KBM-7 (cell line): ENCODE measurements around the gene SORD.
"Not testable (repeated sequence)": the region's sequence is repeated elsewhere in the genome, so short reads cannot be mapped to it uniquely, and the experiment has no call there.

Source experiments
- DNase-seq: peaks from one replicate; pipeline ENCODE4 v3.0.0-alpha.2; 2015
- in situ Hi-C: fragments of 300-500 bp; cut with MboI; formaldehyde crosslinking; loops from 2 replicates; pipeline ENCODE4 v1.14.3; 2020; ENCODE audit warnings: low sequenced_read_pairs, low pct_unique_long_range_greater_than_20kb, mixed read lengths

SORD gene

GRCh38 chr15:45048794-45049631 is 26.0 kb downstream of the SORD start:
- in situ Hi-C loops: no loop called here
- DNase-seq: peak; percentile 95

- in situ Hi-C loops: no loop called here
- DNase-seq: no peak
Observed at GRCh38 chr15:45050587-45050986, 27.6 kb downstream of the SORD start.

- in situ Hi-C loops, DNase-seq: not testable (repeated sequence)
Observed at GRCh38 chr15:45052676-45053075, 29.7 kb downstream of the SORD start.

- in situ Hi-C loops, DNase-seq: not testable (repeated sequence)
Observed at GRCh38 chr15:45058690-45059675, 36.0 kb downstream of the SORD start.

- in situ Hi-C loops, DNase-seq: not testable (repeated sequence)
Observed at GRCh38 chr15:45062301-45062700, 39.3 kb downstream of the SORD start.

- DNase-seq: no peak
- in situ Hi-C loops: no loop called here
Observed at GRCh38 chr15:45064386-45064785, 41.4 kb downstream of the SORD start.

GRCh38 chr15:45069942-45070360 is 47.0 kb downstream of the SORD start:
- in situ Hi-C loops: not testable (repeated sequence)

GRCh38 chr15:45073602-45074001 is 50.6 kb downstream of the SORD start:
- DNase-seq, in situ Hi-C loops: not testable (repeated sequence)

More at GRCh38 chr15:45069942-45070360, 47.0 kb downstream of the SORD start:
- peak; percentile 5 for DNase-seq

GRCh38 chr15:45075440-45076320 is 52.7 kb downstream of the SORD start:
- DNase-seq, in situ Hi-C loops: not testable (repeated sequence)

GRCh38 chr15:45077391-45077790 is 54.4 kb downstream of the SORD start:
- in situ Hi-C loops, DNase-seq: not testable (repeated sequence)

GRCh38 chr15:45079201-45079600 is 56.2 kb downstream of the SORD start:
- in situ Hi-C loops, DNase-seq: not testable (repeated sequence)

GRCh38 chr15:45079628-45080246 is 56.7 kb downstream of the SORD start:
- in situ Hi-C loops: not testable (repeated sequence)

GRCh38 chr15:45080593-45080992 is 57.6 kb downstream of the SORD start:
- DNase-seq, in situ Hi-C loops: not testable (repeated sequence)

More at GRCh38 chr15:45079628-45080246, 56.7 kb downstream of the SORD start:
- DNase-seq: not testable (repeated sequence)

- in situ Hi-C loops, DNase-seq: not testable (repeated sequence)
Observed at GRCh38 chr15:45082412-45082811, 59.4 kb downstream of the SORD start.

GRCh38 chr15:45083223-45083622 is 60.2 kb downstream of the SORD start:
- DNase-seq: no peak
- in situ Hi-C loops: no loop called here

GRCh38 chr15:45084163-45084562 is 61.2 kb downstream of the SORD start:
- in situ Hi-C loops: no loop called here
- DNase-seq: no peak

GRCh38 chr15:45087513-45087912 is 64.5 kb downstream of the SORD start:
- peak; percentile 15 for DNase-seq
- in situ Hi-C loops: no loop called here
